Mammary epithelial cell (primary cell): ENCODE results near the gene MCAT.

Experiments used
- CTCF ChIP-seq, 2 donors: IDR thresholded peaks in 1 of 2; conservative IDR thresholded peaks in 1 of 2; 2 replicates each; pipeline ENCODE4 v1.5.1; 2011 to 2012; ENCODE audit warnings: inconsistent platforms in 2 of 2, low read length in 2 of 2, mild to moderate bottlenecking in 2 of 2, control low read depth in 1 of 2, low read depth in 1 of 2; ENCODE audit not compliant: insufficient read depth in 1 of 2; ENCODE audit errors: extremely low read depth in 1 of 2
- EZH2 ChIP-seq: IDR thresholded peaks from 2 replicates; pipeline ENCODE4 v1.6.1; 2012; ENCODE audit warnings: low read length, inconsistent platforms, borderline replicate concordance

- TF ChIP-seq CTCF (conservative IDR thresholded peaks at IDR 0.05 in 1 of 2, IDR thresholded peaks at IDR 0.05 in 1 of 2; ENCODE audit: extremely low read depth in 1 of 2, insufficient read depth in 1 of 2, low read depth in 1 of 2, low read length in 2 of 2) (peak; percentile 40 to 65), EZH2 (no peak)
These were observed 44.2 kb upstream of the MCAT start for GRCh38 chr22:43187171-43188099.
